Astrocyte (in vitro differentiated cells and primary cell): Measurements from ENCODE around the gene CYP1A2. TPM values are rescaled to one million over a fixed set of nuclear protein-coding genes. Genes with fewer than 3 reads are reported as not detected.

Experiments
- DNase-seq: peaks from one replicate; pipeline ENCODE4 v3.0.0-alpha.2; 2010; ENCODE audit warnings: low read depth
- FAIRE-seq: peaks from 2 replicates; lab custom pipeline; 2011; peaks lifted over from hg19 to GRCh38; lab: Jason Lieb, UNC
- H2AFZ ChIP-seq: 2 replicates; pipeline ENCODE4 v1.6.0; 2012; ENCODE audit warnings: low read depth, low read length, inconsistent platforms
- H3K27ac ChIP-seq: 2 replicates; pipeline ENCODE4 v1.5.1; 2011; ENCODE audit warnings: low read depth, low read length, inconsistent platforms
- H3K27me3 ChIP-seq: 2 replicates; pipeline ENCODE4 v1.6.0; 2011; ENCODE audit warnings: low read length, inconsistent platforms; ENCODE audit not compliant: insufficient read depth
- H3K36me3 ChIP-seq: 2 replicates; pipeline ENCODE4 v1.5.1; 2011; ENCODE audit warnings: low read length, inconsistent platforms; ENCODE audit not compliant: insufficient read depth
- H3K4me1 ChIP-seq: 2 replicates; pipeline ENCODE4 v1.5.1; 2011; ENCODE audit warnings: low read length, inconsistent platforms; ENCODE audit not compliant: insufficient read depth
- H3K4me2 ChIP-seq: 2 replicates; pipeline ENCODE4 v1.6.0; 2012; ENCODE audit warnings: low read length, inconsistent platforms
- H3K4me3 ChIP-seq: 2 replicates; pipeline ENCODE4 v1.5.1; 2011; ENCODE audit warnings: low read depth, mild to moderate bottlenecking, low read length, inconsistent platforms; ENCODE audit not compliant: insufficient read depth
- H3K79me2 ChIP-seq: 2 replicates; pipeline ENCODE4 v1.6.0; 2012; ENCODE audit warnings: mild to moderate bottlenecking, low read length, inconsistent platforms; ENCODE audit not compliant: insufficient read depth
- H3K9ac ChIP-seq: 2 replicates; pipeline ENCODE4 v1.6.0; 2012; ENCODE audit warnings: mild to moderate bottlenecking, low read length, inconsistent platforms
- H3K9me3 ChIP-seq: 2 replicates; pipeline ENCODE4 v1.5.1; 2012; ENCODE audit warnings: low read depth, mild to moderate bottlenecking, low read length, inconsistent platforms; ENCODE audit not compliant: insufficient read depth
- H4K20me1 ChIP-seq: 2 replicates; pipeline ENCODE4 v1.6.0; 2012; ENCODE audit warnings: low read length, inconsistent platforms; ENCODE audit not compliant: insufficient read depth
- H3K27ac Mint-ChIP-seq: one replicate; pipeline ENCODE4 v1.8.0; 2021; ENCODE audit warnings: mild to moderate bottlenecking, mixed read lengths; ENCODE audit not compliant: unreplicated experiment
- H3K27me3 Mint-ChIP-seq: one replicate; pipeline ENCODE4 v1.8.0; 2021; ENCODE audit warnings: low read depth, mixed read lengths; ENCODE audit not compliant: unreplicated experiment
- H3K36me3 Mint-ChIP-seq: one replicate; pipeline ENCODE4 v1.8.0; 2021; ENCODE audit warnings: low read depth, mixed read lengths; ENCODE audit not compliant: unreplicated experiment
- H3K4me1 Mint-ChIP-seq: one replicate; pipeline ENCODE4 v1.8.0; 2021; ENCODE audit warnings: low read depth, mixed read lengths; ENCODE audit not compliant: unreplicated experiment
- H3K4me3 Mint-ChIP-seq: one replicate; pipeline ENCODE4 v1.8.0; 2021; ENCODE audit warnings: mild to moderate bottlenecking, moderate library complexity, mixed read lengths; ENCODE audit not compliant: unreplicated experiment
- H3K9me3 Mint-ChIP-seq: one replicate; pipeline ENCODE4 v1.8.0; 2021; ENCODE audit warnings: mild to moderate bottlenecking, mixed read lengths; ENCODE audit not compliant: unreplicated experiment
- EZH2 ChIP-seq: IDR thresholded peaks from 2 replicates; pipeline ENCODE4 v1.6.1; 2012; ENCODE audit warnings: mild to moderate bottlenecking, low read length, inconsistent platforms; ENCODE audit not compliant: insufficient read depth
- total RNA-seq: library from RNA; stranded (reverse); gene quantifications from 2 replicates; pipeline ENCODE4 v1.2.1, GENCODE V29; 2021
- TF ChIP-seq, protein P1 (sequence below): IDR thresholded peaks from 2 replicates; pipeline ENCODE4 v1.5.1; 2011; ENCODE audit warnings: low read depth, mild to moderate bottlenecking, inconsistent platforms, low read length, moderate library complexity; ENCODE audit not compliant: insufficient read depth

Gene CYP1A2
- total RNA-seq, 1 donor from 2014 or later, result not detected

DNA sequence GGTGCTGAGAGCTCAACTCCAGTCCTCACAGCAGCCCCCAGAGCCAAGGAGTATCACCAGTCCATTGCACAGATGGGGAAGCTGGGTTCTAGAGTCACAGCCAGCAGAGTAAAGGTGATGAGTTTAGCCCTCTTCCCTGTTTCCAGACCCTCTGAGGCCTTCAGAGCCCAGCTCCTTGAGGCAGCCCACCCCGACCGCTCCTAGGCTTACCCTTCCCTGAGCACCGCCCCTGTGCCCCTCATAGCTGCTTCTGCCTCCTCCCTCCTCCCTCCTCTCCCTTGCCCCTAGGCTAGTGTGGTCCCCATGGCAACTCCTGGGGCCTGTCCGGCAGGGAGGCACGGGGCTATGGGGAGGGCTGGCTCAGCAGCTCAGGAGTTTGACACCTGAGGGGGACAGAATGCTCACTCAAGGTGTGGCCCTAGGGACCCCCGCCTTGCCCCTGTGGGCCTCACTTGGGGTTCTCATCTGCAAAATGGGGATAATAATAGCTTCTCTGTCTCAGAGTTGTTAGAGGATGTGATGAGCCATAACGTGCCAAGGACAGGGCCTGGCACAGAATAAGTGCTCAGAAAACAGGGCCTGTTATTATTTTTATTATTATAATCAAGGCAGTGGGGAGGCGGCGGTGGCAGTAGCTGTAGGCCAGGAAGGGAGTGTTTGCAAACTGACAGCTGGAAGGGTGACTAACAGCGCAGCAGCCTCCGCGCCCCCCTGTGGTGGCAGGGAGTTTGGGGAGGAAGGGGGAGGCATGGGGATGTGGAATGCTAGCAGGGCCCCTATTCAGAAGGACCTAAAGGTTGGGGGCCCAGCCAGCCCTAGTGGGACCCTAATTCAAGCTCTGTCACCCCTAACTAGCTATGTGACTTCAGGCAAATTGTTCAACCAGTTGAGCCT lies 44.7 kb downstream of the CYP1A2 start:
- no peaks in the 10 kb centered on the region for H3K36me3 ChIP-seq
- H4K20me1 ChIP-seq, result peaks cover 92% of the 10 kb centered on the region
- H3K4me2 ChIP-seq, result peak overlapping the region; percentile 26
- Mint-ChIP-seq H3K27ac (no peak overlapping the region), H3K9me3 (no peaks in the 10 kb centered on the region), H3K27me3 (no peaks in the 10 kb centered on the region), H3K4me3 (no peak overlapping the region), H3K4me1 (peaks cover 32% of the 10 kb centered on the region), H3K36me3 (peaks cover 2% of the 10 kb centered on the region)
- FAIRE-seq (no peak), DNase-seq (no peak)
- no peak overlapping the region for H3K4me3 ChIP-seq
- no peaks in the 10 kb centered on the region for H3K27me3 ChIP-seq
- peaks cover 92% of the 10 kb centered on the region for H3K79me2 ChIP-seq
- H2AFZ ChIP-seq, result no peak overlapping the region
- H3K9me3 ChIP-seq, result no peaks in the 10 kb centered on the region
- TF ChIP-seq, protein P1, sequence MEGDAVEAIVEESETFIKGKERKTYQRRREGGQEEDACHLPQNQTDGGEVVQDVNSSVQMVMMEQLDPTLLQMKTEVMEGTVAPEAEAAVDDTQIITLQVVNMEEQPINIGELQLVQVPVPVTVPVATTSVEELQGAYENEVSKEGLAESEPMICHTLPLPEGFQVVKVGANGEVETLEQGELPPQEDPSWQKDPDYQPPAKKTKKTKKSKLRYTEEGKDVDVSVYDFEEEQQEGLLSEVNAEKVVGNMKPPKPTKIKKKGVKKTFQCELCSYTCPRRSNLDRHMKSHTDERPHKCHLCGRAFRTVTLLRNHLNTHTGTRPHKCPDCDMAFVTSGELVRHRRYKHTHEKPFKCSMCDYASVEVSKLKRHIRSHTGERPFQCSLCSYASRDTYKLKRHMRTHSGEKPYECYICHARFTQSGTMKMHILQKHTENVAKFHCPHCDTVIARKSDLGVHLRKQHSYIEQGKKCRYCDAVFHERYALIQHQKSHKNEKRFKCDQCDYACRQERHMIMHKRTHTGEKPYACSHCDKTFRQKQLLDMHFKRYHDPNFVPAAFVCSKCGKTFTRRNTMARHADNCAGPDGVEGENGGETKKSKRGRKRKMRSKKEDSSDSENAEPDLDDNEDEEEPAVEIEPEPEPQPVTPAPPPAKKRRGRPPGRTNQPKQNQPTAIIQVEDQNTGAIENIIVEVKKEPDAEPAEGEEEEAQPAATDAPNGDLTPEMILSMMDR, result peak; percentile 29
- TF ChIP-seq EZH2, result no peak
- H3K27ac ChIP-seq, result peak overlapping the region; percentile 15
- H3K4me1 ChIP-seq, result peaks cover 49% of the 10 kb centered on the region
- H3K9ac ChIP-seq, result peak overlapping the region; percentile 13

DNA sequence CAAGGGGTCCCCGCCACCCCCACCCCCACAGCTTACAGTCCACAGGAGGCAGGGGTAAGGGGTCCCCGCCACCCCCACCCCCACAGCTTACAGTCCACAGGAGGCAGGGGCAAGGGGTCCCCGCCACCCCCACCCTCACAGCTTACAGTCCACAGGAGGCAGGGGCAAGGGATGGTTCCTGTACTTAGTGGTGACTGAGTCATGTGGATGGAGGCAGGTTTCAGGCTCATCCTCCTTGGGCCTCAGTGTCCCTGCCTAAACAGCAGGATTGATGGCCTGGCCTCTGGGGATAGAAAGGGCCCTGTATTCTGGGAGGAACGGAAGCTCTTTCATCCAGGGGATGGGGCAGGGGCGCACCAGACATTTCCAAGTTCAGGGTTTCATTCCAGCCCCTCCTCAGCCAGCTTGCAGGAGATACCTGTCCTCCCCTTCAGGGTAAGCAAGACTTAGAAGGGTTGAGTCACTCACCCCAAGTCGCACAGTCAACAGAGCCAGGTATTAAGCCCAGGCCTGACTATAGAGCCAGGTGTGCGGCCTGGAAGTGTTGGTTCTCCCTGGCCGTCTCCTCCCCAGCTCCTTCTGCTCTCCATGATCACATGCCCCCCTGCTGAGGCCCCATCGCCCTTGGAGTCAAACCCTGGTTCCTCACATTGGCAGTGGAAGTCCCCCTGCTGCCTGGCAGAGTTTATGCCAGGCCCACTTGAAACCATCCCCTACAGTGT lies 45.8 kb downstream of the CYP1A2 start:
- Histone ChIP-seq H3K4me3 (no peak overlapping the region), H3K27ac (no peak overlapping the region), H2AFZ (no peak overlapping the region), H3K9me3 (no peaks in the 10 kb centered on the region), H3K4me1 (peaks cover 40% of the 10 kb centered on the region), H3K36me3 (no peaks in the 10 kb centered on the region), H3K79me2 (peaks cover 90% of the 10 kb centered on the region), H3K27me3 (no peaks in the 10 kb centered on the region), H4K20me1 (peaks cover 91% of the 10 kb centered on the region), H3K9ac (no peak overlapping the region), H3K4me2 (no peak overlapping the region)
- Mint-ChIP-seq H3K36me3 (no peaks in the 10 kb centered on the region), H3K4me1 (peaks cover 29% of the 10 kb centered on the region), H3K9me3 (no peaks in the 10 kb centered on the region), H3K27me3 (no peaks in the 10 kb centered on the region), H3K27ac (no peak overlapping the region), H3K4me3 (no peak overlapping the region)
- FAIRE-seq (no peak), DNase-seq (no peak)
- no peak for TF ChIP-seq EZH2
- TF ChIP-seq, protein P1, result no peak
